ENCODE data around the gene CD248.

DNA sequence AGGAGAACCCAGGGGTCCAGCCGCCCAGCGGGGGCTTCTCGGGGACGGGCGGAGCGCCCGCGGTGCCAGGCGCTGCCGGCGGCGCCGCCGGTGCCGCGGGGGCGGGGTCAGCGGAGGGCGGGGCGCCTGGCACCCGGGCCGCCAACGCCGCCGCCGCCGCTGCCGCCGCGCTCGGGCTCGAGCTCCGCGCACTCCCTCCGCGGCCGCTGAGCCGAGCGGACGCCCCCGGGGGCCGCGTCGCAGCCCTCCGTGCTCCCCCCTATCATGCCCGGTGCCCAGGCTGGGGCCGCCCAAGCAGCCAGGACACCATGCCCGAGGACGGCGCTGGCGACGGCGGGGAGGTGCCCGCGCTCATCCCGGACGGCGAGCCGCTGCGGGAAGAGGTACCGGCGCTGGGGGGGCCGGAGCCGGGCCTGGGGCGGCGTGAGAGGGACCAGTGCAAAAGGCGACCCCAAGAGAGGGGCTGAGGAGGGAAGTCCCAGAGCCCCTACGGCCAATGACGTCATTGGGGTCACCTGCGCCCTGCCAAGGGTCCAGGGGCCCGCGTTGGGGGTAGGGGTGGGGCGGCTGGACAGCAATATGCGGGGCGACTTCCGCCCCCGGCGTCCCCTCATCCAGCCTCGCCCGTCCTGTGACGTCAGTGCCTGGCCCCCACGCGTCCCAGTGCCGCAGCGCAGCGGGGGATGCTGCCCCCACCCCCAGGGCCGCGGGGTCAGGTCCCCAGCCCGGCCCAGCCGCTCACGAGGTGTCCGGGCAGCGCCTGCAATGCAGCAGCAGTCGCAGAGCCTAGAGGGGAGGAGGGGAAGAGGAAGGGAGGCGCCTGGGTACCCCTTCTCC lies 24.9 kb downstream of the CD248 start, which contains the start of gene TMEM151A:
- TF ChIP-seq, protein P1, sequence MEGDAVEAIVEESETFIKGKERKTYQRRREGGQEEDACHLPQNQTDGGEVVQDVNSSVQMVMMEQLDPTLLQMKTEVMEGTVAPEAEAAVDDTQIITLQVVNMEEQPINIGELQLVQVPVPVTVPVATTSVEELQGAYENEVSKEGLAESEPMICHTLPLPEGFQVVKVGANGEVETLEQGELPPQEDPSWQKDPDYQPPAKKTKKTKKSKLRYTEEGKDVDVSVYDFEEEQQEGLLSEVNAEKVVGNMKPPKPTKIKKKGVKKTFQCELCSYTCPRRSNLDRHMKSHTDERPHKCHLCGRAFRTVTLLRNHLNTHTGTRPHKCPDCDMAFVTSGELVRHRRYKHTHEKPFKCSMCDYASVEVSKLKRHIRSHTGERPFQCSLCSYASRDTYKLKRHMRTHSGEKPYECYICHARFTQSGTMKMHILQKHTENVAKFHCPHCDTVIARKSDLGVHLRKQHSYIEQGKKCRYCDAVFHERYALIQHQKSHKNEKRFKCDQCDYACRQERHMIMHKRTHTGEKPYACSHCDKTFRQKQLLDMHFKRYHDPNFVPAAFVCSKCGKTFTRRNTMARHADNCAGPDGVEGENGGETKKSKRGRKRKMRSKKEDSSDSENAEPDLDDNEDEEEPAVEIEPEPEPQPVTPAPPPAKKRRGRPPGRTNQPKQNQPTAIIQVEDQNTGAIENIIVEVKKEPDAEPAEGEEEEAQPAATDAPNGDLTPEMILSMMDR (IDR thresholded peaks at IDR 0.05), result no peak
- TF ChIP-seq POLR2A (IDR thresholded peaks at IDR 0.05), result no peak
